Mesodermal cell (in vitro differentiated cells): Measurements from ENCODE around the gene ZEB1.

ENCODE experiments used
- H3K27ac ChIP-seq: 2 replicates; pipeline ENCODE4 v1.7.0; 2013; ENCODE audit warnings: mild to moderate bottlenecking, low read depth, low read length, moderate library complexity; ENCODE audit not compliant: severe bottlenecking
- H3K36me3 ChIP-seq: 2 replicates; pipeline ENCODE4 v1.7.1; 2013; ENCODE audit warnings: mild to moderate bottlenecking, low read length, moderate library complexity; ENCODE audit not compliant: control insufficient read depth, insufficient read depth
- H3K4me1 ChIP-seq: one replicate; pipeline ENCODE4 v1.7.1; 2013; ENCODE audit warnings: mild to moderate bottlenecking, low read length; ENCODE audit not compliant: insufficient read depth, control insufficient read depth, poor library complexity, severe bottlenecking
- H3K4me3 ChIP-seq: 2 replicates; pipeline ENCODE4 v1.7.0; 2013; ENCODE audit warnings: low read length, control low read depth, mild to moderate bottlenecking; ENCODE audit not compliant: insufficient read depth, poor library complexity, severe bottlenecking; ENCODE audit errors: extremely low read depth
- H3K9me3 ChIP-seq: 2 replicates; pipeline ENCODE4 v1.7.1; 2013; ENCODE audit warnings: mild to moderate bottlenecking, low read length, moderate library complexity; ENCODE audit not compliant: control insufficient read depth
- whole genome bisulfite sequencing, 2 experiments: methylation state at CpG; one replicate each; pipeline ENCODE4 v1.1.5; 2013; ENCODE audit warnings: missing lambda C conversion rate in 2 of 2; ENCODE audit not compliant: insufficient coverage in 2 of 2; 5-methylcytosine and 5-hydroxymethylcytosine counted together

Gene ZEB1

GRCh38 chr10:31490858-31491504 is 172.0 kb downstream of the ZEB1 start:
- H3K36me3 ChIP-seq, result no peaks in the 10 kb centered on the region
- 100% methylated on average over 1 of the region's 1 CpG for WGBS, 2 experiments
- no peaks in the 10 kb centered on the region for H3K4me1 ChIP-seq
- H3K9me3 ChIP-seq, result no peaks in the 10 kb centered on the region
- no peak overlapping the region for H3K4me3 ChIP-seq
- H3K27ac ChIP-seq, result no peak overlapping the region

GRCh38 chr10:31507427-31507826 is 188.4 kb downstream of the ZEB1 start:
- Histone ChIP-seq H3K36me3 (peaks cover 11% of the 10 kb centered on the region), H3K9me3 (peaks cover 20% of the 10 kb centered on the region), H3K4me1 (peaks cover 9% of the 10 kb centered on the region), H3K4me3 (no peak overlapping the region), H3K27ac (no peak overlapping the region)
- WGBS, 2 experiments, result no CpG with 5 or more reads among the region's 2 CpGs

GRCh38 chr10:31508234-31508633 is 189.2 kb downstream of the ZEB1 start:
- H3K9me3 ChIP-seq, result peaks cover 20% of the 10 kb centered on the region
- H3K4me3 ChIP-seq, result no peak overlapping the region
- H3K27ac ChIP-seq, result no peak overlapping the region
- H3K36me3 ChIP-seq, result peaks cover 11% of the 10 kb centered on the region
- peaks cover 9% of the 10 kb centered on the region for H3K4me1 ChIP-seq
- WGBS, 2 experiments, result 89 to 92% methylated on average over 3 of the region's 4 CpGs

GRCh38 chr10:31508882-31509281 is 189.9 kb downstream of the ZEB1 start:
- Histone ChIP-seq H3K4me1 (peaks cover 9% of the 10 kb centered on the region), H3K27ac (no peak overlapping the region), H3K36me3 (peaks cover 14% of the 10 kb centered on the region), H3K4me3 (no peak overlapping the region), H3K9me3 (peaks cover 20% of the 10 kb centered on the region)
- WGBS, 2 experiments, result 88 to 95% methylated on average over 5 of the region's 5 CpGs

GRCh38 chr10:31509989-31510388 is 191.0 kb downstream of the ZEB1 start:
- Histone ChIP-seq H3K9me3 (peaks cover 20% of the 10 kb centered on the region), H3K27ac (no peak overlapping the region), H3K36me3 (peaks cover 14% of the 10 kb centered on the region), H3K4me1 (peaks cover 9% of the 10 kb centered on the region), H3K4me3 (no peak overlapping the region)

GRCh38 chr10:31515116-31515515 is 196.1 kb downstream of the ZEB1 start:
- no CpG with 5 or more reads among the region's 2 CpGs for WGBS, 2 experiments
- H3K36me3 ChIP-seq, result peaks cover 15% of the 10 kb centered on the region

GRCh38 chr10:31515819-31516402 is 196.9 kb downstream of the ZEB1 start:
- Histone ChIP-seq H3K36me3 (peaks cover 19% of the 10 kb centered on the region), H3K4me3 (no peak overlapping the region), H3K9me3 (no peaks in the 10 kb centered on the region), H3K4me1 (no peaks in the 10 kb centered on the region), H3K27ac (no peak overlapping the region)

More at GRCh38 chr10:31515116-31515515, 196.1 kb downstream of the ZEB1 start:
- no peaks in the 10 kb centered on the region for H3K9me3 ChIP-seq
- no peak overlapping the region for H3K27ac ChIP-seq
- H3K4me3 ChIP-seq, result no peak overlapping the region
- no peaks in the 10 kb centered on the region for H3K4me1 ChIP-seq

GRCh38 chr10:31520986-31521831 is 202.2 kb downstream of the ZEB1 start:
- Histone ChIP-seq H3K9me3 (no peaks in the 10 kb centered on the region), H3K4me1 (no peaks in the 10 kb centered on the region), H3K27ac (no peak overlapping the region), H3K36me3 (peaks cover 13% of the 10 kb centered on the region), H3K4me3 (no peak overlapping the region)
- WGBS, 2 experiments, result 88 to 92% methylated on average over 4 of the region's 4 CpGs

- Histone ChIP-seq H3K9me3 (no peaks in the 10 kb centered on the region), H3K27ac (no peak overlapping the region), H3K4me1 (no peaks in the 10 kb centered on the region), H3K36me3 (peaks cover 13% of the 10 kb centered on the region), H3K4me3 (no peak overlapping the region)
- WGBS, 2 experiments, result 90 to 100% methylated on average over 3 of the region's 4 CpGs
Observed at GRCh38 chr10:31522820-31523219, 203.8 kb downstream of the ZEB1 start.

GRCh38 chr10:31524460-31524859 is 205.4 kb downstream of the ZEB1 start:
- H3K27ac ChIP-seq, result no peak overlapping the region
- WGBS, 2 experiments, result 80 to 91% methylated on average over 3 of the region's 4 CpGs
- no peaks in the 10 kb centered on the region for H3K9me3 ChIP-seq
- no peaks in the 10 kb centered on the region for H3K4me1 ChIP-seq
- no peak overlapping the region for H3K4me3 ChIP-seq
- peaks cover 13% of the 10 kb centered on the region for H3K36me3 ChIP-seq

GRCh38 chr10:31526178-31526577 is 207.2 kb downstream of the ZEB1 start:
- H3K27ac ChIP-seq, result no peak overlapping the region
- peaks cover 7% of the 10 kb centered on the region for H3K36me3 ChIP-seq
- no peak overlapping the region for H3K4me3 ChIP-seq
- no peaks in the 10 kb centered on the region for H3K4me1 ChIP-seq
- 92% methylated on average over 2 of the region's 4 CpGs; no CpG with 5 or more reads in 1 of the 2 experiments for WGBS, 2 experiments
- no peaks in the 10 kb centered on the region for H3K9me3 ChIP-seq
